NCI-H1092 treated with DMSO at 0.1 percent for 48 hours (cell line): ENCODE data around the gene CC2D1A.

Experiments used
- DNase-seq: peaks from one replicate; lab custom pipeline; 2025; lab: John Stamatoyannopoulos, UW

The CC2D1A gene

DNA sequence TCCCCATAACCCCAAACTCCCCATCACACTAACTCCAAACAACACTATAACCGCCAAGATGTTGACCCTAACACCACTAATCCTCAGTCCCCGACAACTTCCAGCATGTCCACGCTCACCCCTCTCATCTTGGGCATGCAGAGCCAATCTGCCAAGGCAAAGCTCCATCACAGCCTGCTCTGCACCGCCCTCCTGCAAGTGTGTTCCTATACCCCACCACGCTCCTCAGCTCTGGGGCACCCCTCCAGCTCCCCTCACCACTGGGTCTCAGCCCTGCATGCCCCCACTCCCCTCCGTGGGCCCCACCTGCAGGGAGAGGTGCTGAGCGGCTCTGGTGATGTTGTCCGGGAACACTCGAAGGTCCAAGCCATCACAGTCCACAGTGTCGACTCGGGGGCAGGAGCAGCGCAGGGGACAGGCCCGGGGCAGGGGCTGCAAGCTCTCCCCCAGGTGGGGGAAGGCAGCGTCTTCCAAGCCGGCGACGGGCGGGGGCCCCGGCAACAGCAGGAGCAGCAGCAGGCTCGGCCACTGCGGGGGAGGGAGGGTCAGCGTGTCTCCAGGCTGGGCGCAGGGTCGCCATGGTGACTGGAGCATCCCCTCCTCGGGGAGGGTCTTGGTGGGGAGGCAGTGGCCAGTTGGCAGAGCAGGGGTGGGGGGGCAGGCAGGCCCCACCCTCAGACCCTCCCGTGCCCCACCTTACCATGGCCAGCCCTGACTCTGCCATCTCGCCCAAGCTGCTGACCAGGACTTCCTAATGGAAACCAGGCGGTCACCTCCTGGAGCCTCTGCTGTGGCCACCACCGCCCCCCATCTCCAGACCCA is 31.7 kb downstream of the CC2D1A start:
- no peak for DNase-seq

DNA sequence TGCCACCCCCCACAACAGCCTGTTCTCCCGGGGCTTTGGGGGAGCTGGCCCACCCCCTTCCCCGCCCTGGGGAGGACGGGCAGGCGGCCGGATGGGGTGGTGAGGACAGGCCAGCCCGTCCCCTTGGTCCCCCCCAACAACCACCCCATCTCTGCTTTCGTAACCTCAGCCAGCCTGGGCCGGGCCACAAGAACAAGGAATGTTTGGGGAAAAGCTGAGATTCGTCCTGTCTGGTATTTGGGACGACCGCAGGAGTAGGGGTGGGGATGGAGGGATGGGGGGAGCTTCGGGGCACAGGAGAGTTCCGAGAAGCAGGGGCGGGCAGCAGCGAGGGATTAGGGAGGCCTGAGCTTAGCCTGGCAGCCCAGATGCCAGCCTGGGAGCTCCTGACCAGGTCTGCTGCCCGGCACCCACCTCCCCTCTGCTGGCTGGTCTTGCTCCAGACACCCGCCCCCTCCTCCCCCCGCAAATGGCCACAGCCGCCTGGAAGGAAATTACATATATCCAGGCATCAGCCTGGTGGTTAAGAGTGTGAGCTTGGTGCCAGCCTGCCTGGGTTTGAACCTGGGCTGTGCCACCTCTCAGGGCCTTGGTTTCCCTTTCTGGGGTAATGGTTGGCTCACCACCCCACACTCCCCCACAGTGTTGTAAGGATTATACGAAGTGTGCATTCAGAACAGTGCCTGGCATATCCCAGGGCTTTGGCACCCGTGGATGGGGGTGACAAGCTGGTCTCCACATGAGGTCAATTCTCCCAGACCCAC is 32.5 kb downstream of the CC2D1A start, which contains the start of gene PODNL1:
TSS of gene PODNL1 (minus strand) at position 117 of the 764 bp plus-strand sequence. CDS start 236 bp downstream, outside the sequence.
- DNase-seq = no peak

DNA sequence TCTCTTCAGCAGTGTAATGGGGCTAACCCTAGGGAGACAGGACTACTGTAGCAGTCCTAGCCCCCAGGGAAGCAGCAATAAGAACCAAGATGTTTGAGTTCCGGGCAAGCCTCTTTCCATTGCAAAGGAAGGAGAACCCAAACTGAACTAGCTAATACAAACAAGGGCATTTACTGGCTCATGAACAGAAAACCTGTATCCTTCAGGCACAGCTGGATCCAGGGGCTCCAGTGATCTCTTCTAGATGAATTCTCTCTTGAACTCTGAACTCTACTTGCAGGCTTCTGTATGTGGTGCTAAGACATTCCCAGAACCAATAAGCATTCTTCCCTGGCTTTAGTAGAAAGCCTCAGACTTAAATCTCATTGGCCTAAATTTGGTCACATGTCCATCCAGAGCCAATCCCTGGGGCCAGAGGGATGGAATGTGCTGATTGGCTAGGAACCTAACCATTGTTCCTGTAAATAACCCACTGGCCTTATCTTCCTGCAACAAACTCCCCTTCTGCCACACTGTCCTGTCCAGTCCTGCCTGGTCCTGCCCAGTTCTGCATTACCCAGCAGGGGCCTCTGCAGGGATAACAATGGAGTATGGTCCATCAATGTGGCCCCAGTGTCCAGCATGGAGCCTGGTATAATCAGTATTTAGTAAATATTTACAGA is 36.2 kb downstream of the CC2D1A start:
- no peak for DNase-seq

DNA sequence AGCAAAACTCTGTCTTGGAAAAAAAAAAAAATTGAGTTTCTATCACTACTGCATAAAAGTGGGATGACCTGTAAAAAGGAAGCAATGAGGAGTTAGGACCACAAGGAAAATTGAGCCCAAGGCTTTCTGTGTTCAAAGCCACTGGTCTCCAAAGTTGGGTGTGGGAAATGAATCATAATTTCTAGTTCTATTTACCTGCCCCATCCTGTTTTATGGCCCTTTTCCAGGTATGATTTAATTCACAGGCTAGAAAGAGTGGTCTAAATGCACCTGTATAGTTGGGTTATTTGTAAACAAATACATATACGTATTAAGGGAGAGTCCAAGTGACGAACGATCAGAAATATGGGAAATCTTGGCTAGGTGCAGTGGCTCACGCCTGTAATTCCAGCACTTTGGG is 40.4 kb downstream of the CC2D1A start:
- no peak for DNase-seq

DNA sequence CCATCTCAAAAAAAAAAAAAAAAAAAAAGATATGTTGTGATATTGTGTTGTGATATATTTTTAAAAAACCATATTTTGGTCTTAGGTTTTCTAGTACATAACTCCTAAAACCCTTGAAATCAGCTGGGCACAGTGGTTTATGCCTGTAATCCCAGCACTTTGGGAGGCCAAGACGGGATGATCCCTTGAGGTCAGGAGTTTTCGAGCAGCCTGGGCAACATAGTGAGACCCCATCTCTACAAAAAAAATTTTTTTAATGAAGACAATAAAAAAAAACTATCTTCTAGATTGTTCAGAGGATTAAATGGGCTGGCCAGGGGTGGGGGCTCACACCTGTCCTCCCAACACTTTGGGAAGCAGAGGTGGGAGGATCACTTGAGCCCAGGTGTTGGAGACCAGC is 45.0 kb downstream of the CC2D1A start:
- no peak for DNase-seq

DNA sequence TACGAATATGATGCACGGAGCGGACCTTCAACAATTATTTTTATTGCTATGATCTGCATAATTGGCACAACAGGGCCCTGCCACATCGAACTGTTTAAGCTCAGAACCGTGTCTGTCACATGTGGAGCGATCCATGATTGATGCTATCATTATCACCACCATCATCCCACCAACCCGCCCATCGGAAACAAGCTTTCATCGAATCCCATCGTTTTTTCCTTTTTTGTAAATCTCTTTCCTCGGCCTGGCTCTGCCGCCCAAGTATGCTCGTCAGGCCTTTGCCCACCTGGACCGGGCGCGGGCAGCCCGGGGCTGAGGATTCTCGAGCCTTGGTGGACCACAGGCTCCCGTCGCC is 45.8 kb downstream of the CC2D1A start:
- DNase-seq = no peak

DNA sequence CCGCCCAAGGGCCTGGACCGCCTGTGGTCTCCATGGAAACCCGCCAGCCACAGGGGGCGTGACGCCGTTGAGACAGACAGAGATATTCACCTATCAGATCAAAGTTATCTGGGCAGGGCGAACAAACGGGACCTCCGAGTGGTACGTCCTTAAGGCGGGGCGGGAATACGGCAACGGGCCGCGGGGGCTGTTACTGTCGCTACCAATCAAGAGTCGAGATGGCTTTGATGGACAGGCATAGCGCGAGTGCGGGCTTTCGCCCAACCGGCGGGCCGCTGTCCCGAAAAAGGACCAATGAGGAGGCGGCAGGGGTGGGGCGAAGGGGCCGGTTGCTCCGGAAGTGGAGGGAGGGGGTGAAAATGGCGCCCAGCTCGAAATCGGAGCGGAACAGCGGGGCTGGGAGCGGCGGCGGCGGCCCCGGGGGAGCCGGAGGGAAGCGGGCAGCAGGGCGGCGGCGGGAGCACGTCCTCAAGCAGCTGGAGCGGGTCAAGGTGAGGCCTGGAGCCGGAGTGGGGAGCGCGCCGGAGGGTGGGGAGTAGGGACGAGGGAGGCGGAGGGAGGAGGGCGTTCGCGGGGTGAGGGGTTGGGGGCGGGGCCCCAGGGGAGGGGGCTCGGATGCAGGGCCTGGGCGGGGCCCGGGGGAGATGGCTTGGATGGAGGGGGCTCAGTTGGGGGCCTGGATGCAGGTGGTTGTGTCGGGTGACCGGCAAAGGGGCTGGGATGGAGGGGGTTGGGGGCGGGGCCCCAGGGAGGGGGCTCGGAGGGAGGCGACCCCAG is 46.3 kb downstream of the CC2D1A start, which contains the start of gene DCAF15:
TSS of gene DCAF15 (plus strand) at position 356 of the 777 bp plus-strand sequence. CDS start at position 360, 4 bp downstream.
- peak; percentile 99 for DNase-seq

DNA sequence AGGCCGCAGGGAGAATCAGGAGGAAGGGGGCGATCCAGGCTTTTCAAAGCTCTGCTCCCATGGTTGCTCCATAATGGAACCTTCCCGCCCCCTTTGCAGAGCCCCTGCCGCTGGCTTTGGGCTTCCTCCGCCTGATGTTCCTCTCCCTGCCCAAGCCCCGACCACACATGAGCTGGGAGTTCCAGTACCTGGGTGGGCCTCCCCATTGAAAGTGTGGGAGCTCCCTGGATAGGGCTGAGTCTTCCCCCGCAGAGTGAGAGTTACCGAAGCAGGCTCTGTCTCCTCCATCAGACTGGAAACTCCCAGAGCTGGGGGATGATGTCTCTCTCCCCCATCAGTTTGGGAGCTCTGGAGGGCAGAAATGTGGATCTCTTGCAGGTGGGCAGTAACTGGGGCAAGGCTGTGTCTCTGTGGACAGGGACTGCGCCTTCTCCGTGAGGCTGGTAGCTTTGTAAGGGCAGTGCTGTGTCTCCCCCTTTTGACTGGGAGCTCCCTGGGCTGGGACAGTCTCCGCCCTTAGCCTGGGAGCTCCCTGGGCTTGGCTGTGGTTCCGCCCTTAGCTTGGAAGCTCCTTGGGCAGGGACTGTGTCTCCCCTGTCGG is 47.0 kb downstream of the CC2D1A start:
- no peak for DNase-seq

DNA sequence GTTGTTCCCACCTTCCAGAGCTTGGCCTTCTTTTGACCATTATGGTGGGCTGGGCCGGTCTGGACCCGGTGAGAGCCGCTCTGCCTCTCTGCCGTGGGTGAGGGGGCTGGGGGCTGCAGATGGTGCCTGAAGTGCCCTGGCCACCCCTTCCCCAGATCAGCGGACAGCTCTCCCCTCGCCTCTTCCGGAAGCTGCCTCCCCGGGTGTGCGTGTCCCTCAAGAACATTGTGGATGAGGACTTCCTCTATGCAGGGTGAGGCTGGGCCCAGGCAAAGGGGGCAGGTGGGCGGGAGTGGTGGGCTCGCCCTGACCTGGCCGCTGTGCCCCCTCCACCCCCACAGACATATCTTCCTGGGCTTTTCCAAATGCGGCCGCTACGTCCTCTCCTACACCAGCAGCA is 48.2 kb downstream of the CC2D1A start:
- no peak for DNase-seq

DNA sequence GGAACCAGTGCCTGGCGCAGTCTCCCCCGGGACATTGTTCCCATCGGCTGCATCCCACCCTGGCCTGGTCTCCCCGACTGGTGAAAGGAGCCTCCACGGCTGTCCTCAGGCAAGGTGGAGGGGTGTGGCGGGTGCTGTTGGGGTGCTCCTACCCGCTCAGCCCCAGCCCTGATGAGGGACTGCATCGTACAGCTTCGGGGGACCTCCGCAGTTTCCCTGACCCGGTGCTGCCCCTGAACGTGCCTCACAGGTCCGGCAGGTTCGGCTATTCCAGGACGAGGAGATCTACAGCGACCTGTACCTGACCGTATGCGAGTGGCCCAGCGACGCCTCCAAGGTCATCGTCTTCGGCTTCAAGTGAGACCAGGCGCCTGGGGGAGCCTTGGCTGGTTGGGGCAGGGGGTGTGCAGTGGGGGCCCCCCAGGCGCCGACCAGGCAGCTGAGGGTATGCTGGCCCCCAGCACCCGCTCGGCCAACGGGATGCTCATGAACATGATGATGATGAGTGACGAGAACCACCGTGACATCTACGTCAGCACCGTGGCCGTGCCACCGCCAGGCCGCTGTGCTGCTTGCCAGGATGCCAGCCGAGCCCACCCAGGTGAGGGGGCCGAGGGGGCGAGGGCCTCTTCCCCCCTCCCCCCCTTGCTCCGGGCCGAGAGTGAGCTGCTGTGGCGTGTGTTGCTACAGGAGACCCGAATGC is 49.8 kb downstream of the CC2D1A start:
- DNase-seq = no peak

DNA sequence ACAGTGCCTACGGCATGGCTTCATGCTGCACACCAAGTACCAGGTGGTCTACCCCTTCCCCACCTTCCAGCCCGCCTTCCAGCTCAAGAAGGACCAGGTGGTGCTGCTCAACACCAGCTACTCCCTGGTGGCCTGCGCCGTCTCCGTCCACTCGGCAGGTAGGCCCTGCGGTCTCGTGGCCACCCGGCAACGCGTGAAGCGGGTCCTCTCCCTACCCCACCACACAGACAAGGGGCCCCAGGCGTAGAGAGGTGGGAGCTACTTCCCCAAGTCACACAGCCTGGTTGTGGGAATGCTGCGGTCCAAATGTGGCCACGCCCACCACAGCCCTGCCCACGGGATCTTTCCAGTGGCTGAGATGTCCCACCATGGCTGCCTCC is 50.4 kb downstream of the CC2D1A start:
- DNase-seq = no peak

DNA sequence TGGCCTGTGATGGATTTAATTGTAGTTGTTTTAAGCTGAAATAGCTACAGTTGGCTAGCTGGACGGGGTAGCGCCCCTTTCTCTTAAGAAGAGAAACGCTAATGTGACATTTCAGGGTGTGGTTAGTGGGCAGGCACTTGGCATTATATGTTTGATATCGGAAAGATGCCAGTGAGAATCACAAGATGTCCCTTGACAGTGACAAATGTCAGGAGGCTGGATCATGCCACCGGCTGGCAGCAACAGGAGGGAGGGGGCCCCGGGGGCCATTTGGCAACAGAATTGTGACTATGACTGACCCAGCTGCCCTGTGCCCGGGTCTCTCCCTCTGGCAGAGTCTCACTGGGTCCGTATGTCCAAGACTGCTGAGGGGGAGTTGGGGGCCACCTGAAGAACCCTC is 51.0 kb downstream of the CC2D1A start:
- DNase-seq = no peak

DNA sequence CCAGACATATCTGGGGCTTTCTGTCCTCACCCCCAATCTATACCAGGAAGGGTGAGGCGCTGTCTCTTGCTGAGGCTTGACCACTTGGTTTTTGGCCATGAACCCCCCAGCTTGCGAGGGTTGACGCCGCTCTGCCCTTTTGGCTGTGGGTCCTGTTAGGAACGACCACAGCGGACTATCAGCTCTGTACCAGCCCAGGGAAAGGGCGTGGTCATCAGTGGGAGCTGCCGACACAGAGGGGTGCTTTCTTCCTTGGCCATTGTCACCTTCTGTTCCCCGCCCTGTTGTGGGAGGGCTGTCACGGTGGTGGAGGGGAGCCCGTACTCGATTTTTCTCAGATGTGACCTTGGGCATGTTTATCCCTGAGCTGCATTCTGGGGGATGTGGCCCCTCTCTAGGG is 52.0 kb downstream of the CC2D1A start:
- no peak for DNase-seq

DNA sequence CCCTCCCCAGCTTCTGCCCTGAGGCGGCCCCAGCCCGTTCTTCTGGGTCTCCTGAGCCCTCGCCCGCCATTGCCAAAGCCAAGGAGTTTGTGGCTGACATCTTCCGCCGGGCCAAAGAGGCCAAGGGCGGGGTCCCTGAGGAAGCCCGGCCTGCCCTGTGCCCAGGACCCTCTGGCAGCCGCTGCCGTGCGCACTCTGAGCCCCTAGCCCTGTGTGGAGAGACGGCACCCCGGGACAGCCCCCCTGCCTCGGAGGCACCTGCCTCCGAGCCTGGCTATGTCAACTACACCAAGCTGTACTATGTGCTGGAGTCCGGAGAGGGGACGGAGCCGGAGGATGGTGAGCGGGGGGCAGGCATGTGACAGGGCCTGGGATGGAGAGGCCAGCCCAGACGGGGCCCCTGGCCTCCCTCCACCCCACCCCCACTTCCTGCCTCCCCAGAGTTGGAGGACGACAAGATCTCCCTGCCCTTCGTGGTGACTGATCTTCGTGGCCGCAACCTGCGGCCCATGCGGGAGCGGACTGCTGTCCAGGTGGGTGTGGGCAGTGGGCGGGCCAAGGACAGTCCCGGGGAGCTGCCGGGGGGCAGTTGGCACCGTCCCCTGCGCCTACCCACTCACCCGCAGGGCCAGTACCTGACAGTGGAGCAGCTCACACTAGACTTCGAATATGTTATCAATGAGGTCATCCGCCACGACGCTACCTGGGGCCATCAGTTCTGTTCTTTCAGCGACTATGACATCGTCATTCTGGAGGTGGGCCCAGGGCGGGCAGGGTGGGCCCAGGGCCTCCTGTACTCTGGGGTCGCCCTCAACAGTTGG is 53.4 kb downstream of the CC2D1A start:
- no peak for DNase-seq

DNA sequence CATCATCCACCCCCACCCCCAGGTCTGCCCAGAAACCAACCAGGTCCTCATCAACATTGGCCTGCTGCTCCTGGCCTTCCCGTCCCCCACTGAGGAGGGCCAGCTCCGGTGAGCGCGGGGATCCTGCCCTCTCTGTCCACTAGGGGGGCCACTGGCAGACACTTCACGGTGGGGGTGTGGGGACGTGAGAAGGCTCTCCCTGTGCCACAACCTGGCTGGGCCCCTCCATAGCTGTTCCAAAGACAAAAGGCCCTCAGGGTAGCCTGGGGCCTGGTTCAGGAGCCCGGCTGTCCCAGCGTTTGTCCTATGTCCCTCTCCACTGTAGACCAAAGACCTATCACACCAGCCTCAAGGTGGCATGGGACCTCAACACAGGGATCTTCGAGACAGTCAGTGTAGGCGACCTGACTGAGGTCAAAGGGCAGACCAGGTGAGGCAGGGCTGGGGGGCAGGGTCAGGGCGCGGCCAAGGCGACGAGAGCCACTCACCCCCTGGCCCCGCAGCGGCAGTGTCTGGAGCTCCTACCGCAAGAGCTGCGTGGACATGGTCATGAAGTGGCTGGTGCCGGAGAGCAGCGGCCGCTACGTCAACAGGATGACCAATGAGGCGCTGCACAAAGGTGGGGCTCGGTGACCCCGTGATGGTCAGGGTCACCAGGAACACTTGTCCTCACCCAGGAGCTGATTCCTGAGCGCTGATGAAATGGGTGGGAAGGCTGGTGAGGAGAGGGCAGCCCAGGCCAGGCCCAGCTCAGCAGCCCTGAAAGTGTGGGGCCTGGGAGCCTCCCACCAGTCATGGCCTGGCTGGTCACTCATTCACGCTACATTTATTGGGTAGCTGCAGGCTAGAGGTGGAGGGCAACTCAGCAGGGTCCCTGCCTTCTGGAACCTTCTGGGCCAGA is 54.2 kb downstream of the CC2D1A start:
- no peak for DNase-seq

DNA sequence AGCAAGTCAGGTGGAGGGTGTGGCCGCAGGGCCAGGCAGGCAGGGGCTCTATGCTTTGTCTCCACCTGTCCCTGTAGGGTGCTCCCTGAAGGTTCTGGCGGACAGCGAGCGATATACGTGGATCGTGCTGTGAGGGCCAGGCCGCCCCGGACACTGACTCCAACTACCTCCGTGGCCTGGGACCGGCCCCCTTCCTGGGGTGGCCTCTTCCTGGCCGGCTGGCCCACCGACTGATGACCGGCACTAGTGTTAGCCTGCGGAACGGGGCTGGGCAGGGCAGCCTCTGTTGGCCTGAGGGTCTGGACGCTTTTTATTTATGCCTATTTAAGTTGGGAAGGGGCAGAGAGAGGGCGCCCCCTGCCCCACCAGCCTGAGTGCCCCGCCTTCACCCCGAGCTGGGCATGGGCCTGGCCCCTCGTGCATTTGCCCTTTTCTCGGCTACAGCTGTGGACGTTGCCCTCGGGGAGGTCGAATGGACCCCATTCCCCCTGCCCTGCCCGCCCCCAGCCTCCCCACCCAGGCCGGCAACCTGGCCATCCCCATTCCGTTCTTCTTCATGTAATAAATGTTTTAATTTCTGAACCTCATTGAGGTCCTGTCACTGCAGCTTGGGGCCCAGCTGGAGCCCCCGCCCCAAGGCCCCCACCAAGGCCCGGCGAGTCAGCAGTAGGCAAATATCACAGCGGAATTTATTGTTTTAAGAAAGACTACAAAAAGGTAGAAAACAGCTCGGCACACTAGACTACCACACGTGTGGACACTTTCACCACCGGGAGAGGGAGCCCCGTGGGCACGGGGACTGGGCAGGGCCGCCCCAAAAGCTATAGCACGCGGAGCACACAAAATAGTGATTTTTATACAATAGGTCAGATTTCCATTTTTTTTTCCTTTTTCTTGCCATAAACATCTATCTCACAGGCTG is 55.1 kb downstream of the CC2D1A start:
- DNase-seq = no peak

DNA sequence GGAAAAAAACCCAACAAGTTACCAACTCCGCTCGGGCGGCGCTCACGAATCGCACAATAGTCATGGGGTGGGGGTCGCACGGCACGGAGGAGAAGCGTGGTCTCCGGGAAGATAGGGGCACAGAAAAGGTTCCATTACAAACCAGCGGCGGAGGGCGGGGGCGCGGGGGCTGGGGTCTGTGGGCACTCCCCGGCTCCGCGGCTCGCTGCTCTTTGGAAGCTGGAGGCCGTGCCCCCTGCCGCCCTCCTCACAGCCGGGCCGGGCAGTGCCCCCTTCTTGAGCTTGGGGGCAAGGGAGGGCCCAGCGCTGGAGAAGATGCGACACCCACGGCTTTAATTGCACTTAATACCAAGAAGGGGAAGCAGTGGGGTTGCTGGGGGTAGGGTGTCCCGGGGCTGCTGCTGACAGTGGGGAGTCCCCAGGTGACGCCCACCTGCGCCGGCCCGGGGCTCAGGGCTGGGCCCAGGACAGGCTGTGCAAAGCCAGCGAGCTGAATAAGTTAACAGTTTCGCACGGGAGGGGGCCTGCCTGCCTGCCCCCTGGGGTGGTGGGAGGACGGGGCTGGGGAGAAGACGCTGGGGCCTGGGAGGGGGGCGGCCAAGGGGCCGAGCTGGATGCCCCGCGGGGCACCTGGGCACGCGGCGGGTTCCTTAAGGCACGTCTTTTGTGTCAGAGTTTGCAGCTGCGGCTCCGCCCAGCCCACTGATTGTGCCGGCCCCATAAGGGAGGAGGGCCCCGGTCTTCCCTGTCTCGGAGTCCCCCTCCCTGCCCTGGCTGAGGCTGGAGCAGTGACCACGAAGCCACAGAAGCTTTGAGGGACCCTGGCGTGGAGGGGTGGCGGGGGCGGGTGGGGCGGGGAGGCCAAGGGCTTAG is 56.1 kb downstream of the CC2D1A start:
- no peak for DNase-seq
